Tibial artery (tissue), 4 donors: Measurements from ENCODE around the gene PLCH1.

ENCODE experiments used
- DNase-seq, 2 donors: peaks; one replicate each; pipeline ENCODE4 v3.0.0-alpha.2; 2019
- H3K27ac ChIP-seq, 2 donors: fragments of 200-600 bp; sonication (generic) in 1 of 2; 1 replicate in 1 of 2; 2 replicates in 1 of 2; pipeline ENCODE4 v1.5.1; 2018 to 2019; ENCODE audit warnings: mild to moderate bottlenecking in 1 of 2
- H3K27me3 ChIP-seq, 2 donors: fragments of 200-600 bp; sonication (generic) in 1 of 2; one replicate each; pipeline versions ENCODE4 v1.5.1 to v1.6.0; 2016 to 2019
- H3K36me3 ChIP-seq, 3 donors: fragments of 200-600 bp; sonication (generic) in 2 of 3; one replicate each; pipeline ENCODE4 v1.5.1; 2016 to 2019; ENCODE audit warnings: mild to moderate bottlenecking in 2 of 3
- H3K4me1 ChIP-seq, 4 donors: fragments of 200-600 bp; sonication (generic) in 2 of 4; 1 replicate in 3 of 4; 2 replicates in 1 of 4; pipeline ENCODE4 v1.5.1; 2016 to 2019
- H3K4me3 ChIP-seq, 2 donors: fragments of 200-600 bp; sonication (generic) in 1 of 2; 1 replicate in 1 of 2; 2 replicates in 1 of 2; pipeline ENCODE4 v1.5.1; 2018 to 2019; ENCODE audit warnings: mild to moderate bottlenecking in 2 of 2
- H3K9me3 ChIP-seq, 3 donors: fragments of 200-600 bp; sonication (generic) in 1 of 3; one replicate each; pipeline ENCODE4 v1.5.1; 2016 to 2019
- intact Hi-C: fragments of 100-400 bp; cut with DNase I; formaldehyde crosslinking; loops from one replicate; pipeline ENCODE4 v1.15.0; 2023; ENCODE audit warnings: low total_unique reads
- TF ChIP-seq, protein P1 (sequence below), 2 experiments: fragments of 200-600 bp in 1 of 2; fragments of 450-650 bp in 1 of 2; IDR thresholded peaks; one replicate each; pipeline ENCODE4 v1.5.1; 2017 to 2019; ENCODE audit warnings: antibody characterized with exemption in 2 of 2, mild to moderate bottlenecking in 1 of 2, moderate library complexity in 1 of 2

Gene PLCH1

GRCh38 chr3:155435821-155436220 is 309.1 kb downstream of the PLCH1 start:
- intact Hi-C loops, result no loop called here
- Histone ChIP-seq H3K9me3 (no peaks in the 10 kb centered on the region), H3K4me1 (no peaks in the 10 kb centered on the region), H3K27me3 (no peaks in the 10 kb centered on the region), H3K36me3 (no peaks in the 10 kb centered on the region), H3K4me3 (no peak overlapping the region), H3K27ac (no peak overlapping the region)
- TF ChIP-seq, protein P1, sequence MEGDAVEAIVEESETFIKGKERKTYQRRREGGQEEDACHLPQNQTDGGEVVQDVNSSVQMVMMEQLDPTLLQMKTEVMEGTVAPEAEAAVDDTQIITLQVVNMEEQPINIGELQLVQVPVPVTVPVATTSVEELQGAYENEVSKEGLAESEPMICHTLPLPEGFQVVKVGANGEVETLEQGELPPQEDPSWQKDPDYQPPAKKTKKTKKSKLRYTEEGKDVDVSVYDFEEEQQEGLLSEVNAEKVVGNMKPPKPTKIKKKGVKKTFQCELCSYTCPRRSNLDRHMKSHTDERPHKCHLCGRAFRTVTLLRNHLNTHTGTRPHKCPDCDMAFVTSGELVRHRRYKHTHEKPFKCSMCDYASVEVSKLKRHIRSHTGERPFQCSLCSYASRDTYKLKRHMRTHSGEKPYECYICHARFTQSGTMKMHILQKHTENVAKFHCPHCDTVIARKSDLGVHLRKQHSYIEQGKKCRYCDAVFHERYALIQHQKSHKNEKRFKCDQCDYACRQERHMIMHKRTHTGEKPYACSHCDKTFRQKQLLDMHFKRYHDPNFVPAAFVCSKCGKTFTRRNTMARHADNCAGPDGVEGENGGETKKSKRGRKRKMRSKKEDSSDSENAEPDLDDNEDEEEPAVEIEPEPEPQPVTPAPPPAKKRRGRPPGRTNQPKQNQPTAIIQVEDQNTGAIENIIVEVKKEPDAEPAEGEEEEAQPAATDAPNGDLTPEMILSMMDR (IDR thresholded peaks at IDR 0.05), result no peak
- DNase-seq, result no peak

GRCh38 chr3:155431856-155432570 is 312.9 kb downstream of the PLCH1 start:
- Histone ChIP-seq H3K36me3 (no peaks in the 10 kb centered on the region), H3K9me3 (peaks cover 7 to 11% (median 8%) of the 10 kb centered on the region in 3 donors), H3K27ac (no peak overlapping the region), H3K4me3 (no peak overlapping the region), H3K27me3 (no peaks in the 10 kb centered on the region), H3K4me1 (no peaks in the 10 kb centered on the region)
- TF ChIP-seq, protein P1 (IDR thresholded peaks at IDR 0.05), result no peak
- DNase-seq, result no peak
- intact Hi-C loops, result no loop called here

DNA sequence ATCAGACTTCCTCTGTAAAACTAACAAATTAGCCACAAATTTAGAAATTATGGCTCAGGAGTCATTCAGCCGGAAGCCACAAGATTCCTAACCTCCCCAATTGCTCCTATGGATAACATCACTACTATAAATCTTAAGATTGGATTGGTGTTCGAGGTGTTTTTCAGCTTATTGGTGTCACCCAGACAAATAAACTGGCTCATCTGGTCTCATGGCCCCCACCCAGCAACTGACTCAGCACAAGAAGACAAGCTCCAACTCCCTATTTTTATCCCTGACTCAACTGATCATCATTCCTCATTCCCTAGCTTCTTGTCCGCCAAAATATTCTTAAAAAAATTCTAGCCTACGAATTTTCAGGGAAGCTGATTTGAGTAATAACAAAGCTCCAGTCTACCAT is 316.3 kb downstream of the PLCH1 start:
- H3K27ac ChIP-seq, result no peak overlapping the region
- intact Hi-C loops, result no loop called here
- H3K27me3 ChIP-seq, result no peaks in the 10 kb centered on the region
- no peak overlapping the region for H3K4me3 ChIP-seq
- peaks cover 7 to 11% (median 8%) of the 10 kb centered on the region in 3 donors for H3K9me3 ChIP-seq
- DNase-seq, result no peak
- no peaks in the 10 kb centered on the region for H3K4me1 ChIP-seq
- TF ChIP-seq, protein P1 (IDR thresholded peaks at IDR 0.05), result no peak
- H3K36me3 ChIP-seq, result no peaks in the 10 kb centered on the region

- peaks cover 7 to 11% (median 8%) of the 10 kb centered on the region in 3 donors for H3K9me3 ChIP-seq
- no peak for DNase-seq
- TF ChIP-seq, protein P1 (IDR thresholded peaks at IDR 0.05), result no peak
- H3K27me3 ChIP-seq, result no peaks in the 10 kb centered on the region
- H3K4me3 ChIP-seq, result no peak overlapping the region
- no peaks in the 10 kb centered on the region for H3K4me1 ChIP-seq
- no peak overlapping the region for H3K27ac ChIP-seq
- intact Hi-C loops, result no loop called here
- no peaks in the 10 kb centered on the region for H3K36me3 ChIP-seq
Observed at GRCh38 chr3:155426524-155427230, 318.2 kb downstream of the PLCH1 start.

- Histone ChIP-seq H3K4me1 (no peaks in the 10 kb centered on the region), H3K9me3 (peaks cover 7 to 11% (median 8%) of the 10 kb centered on the region in 3 donors), H3K27me3 (no peaks in the 10 kb centered on the region), H3K4me3 (no peak overlapping the region), H3K27ac (no peak overlapping the region), H3K36me3 (no peaks in the 10 kb centered on the region)
- intact Hi-C loops, result no loop called here
- DNase-seq, result no peak
- TF ChIP-seq, protein P1 (IDR thresholded peaks at IDR 0.05), result no peak
Observed at GRCh38 chr3:155425396-155425795, 319.5 kb downstream of the PLCH1 start.
